ENCODE results near the gene PIMREG.

DNA sequence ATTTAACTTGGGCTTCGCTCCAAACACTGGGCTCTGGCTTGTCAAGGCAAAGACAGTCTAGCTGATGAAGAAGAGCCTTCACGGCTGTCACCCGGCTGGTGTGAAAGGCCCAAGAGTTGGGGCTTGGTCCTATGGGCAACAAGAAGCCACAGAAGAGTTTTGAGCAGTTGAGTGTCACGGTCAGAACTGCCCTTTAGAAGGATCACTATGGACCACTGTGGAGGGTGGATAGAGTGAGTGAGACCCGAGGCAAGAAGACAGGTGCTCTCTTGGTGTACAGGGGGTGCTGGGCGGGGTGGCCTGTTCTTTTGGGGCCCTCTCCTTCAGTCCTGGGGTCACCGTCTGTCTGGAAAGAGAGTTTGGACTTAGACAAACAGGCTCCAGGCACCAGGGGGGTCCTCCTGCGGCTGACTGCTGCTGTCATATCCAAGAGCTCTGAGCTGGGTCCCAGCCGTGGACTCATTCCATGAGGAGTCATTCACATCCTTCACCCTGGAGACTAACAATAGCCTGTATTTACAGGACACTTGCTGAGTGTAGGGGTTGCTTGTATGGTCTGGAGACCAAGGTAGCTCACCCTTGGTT lies 2.4 kb downstream of the PIMREG start:
- TF ChIP-seq, protein P1, sequence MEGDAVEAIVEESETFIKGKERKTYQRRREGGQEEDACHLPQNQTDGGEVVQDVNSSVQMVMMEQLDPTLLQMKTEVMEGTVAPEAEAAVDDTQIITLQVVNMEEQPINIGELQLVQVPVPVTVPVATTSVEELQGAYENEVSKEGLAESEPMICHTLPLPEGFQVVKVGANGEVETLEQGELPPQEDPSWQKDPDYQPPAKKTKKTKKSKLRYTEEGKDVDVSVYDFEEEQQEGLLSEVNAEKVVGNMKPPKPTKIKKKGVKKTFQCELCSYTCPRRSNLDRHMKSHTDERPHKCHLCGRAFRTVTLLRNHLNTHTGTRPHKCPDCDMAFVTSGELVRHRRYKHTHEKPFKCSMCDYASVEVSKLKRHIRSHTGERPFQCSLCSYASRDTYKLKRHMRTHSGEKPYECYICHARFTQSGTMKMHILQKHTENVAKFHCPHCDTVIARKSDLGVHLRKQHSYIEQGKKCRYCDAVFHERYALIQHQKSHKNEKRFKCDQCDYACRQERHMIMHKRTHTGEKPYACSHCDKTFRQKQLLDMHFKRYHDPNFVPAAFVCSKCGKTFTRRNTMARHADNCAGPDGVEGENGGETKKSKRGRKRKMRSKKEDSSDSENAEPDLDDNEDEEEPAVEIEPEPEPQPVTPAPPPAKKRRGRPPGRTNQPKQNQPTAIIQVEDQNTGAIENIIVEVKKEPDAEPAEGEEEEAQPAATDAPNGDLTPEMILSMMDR (IDR thresholded peaks at IDR 0.05) = no peak
- TF ChIP-seq POLR2A (IDR thresholded peaks at IDR 0.05) (no peak), POLR2AphosphoS5 (IDR thresholded peaks at IDR 0.05) (no peak)

All from breast epithelium (tissue), 3 donors.